Panc1 (cell line): ENCODE measurements around the gene DCTN2. TPM values are rescaled to one million over a fixed set of nuclear protein-coding genes. Genes with fewer than 3 reads are reported as not detected.
A peak's percentile ranks its signal among the peaks of the same experiment; 100 is the strongest.

ENCODE experiments used
- ATAC-seq: fragments of 200-7000 bp; cut with Tn5 transposase; 2 replicates; pipeline ENCODE4 v1.9.1; 2020; ENCODE audit warnings: mild to moderate bottlenecking, moderate library complexity
- BruUV-seq: library from RNA; stranded (reverse); fragments of 400-500 nt; replicated peaks from 2 replicates; lab custom pipeline; 2021; lab: Mats Ljungman, UMichigan
- CTCF ChIA-PET: fragments of 300-600 bp; sonication (Branson Sonifier 250); formaldehyde crosslinking; loops from one replicate; lab custom pipeline; 2022; ENCODE audit warnings: antibody characterized with exemption; lab: Charles Lee
- POLR2A ChIA-PET: fragments of 300-600 bp; sonication (Branson Sonifier 250); formaldehyde crosslinking; loops from one replicate; lab custom pipeline; 2022; ENCODE audit warnings: antibody characterized with exemption; lab: Charles Lee
- DNase-seq: peaks from one replicate; pipeline ENCODE4 v3.0.0-alpha.2; 2010; ENCODE audit warnings: low read depth, low spot score
- H3K27ac ChIP-seq: 2 replicates; pipeline ENCODE4 v1.5.1; 2011; ENCODE audit warnings: mild to moderate bottlenecking, low read length, inconsistent platforms
- H3K27me3 ChIP-seq: fragments of 200-500 bp; sonication (Bioruptor generic); 2 replicates; pipeline ENCODE4 v1.6.0; 2014; ENCODE audit warnings: low read length, inconsistent platforms; ENCODE audit not compliant: control insufficient read depth, insufficient read depth
- H3K36me3 ChIP-seq: fragments of 200-500 bp; sonication (Bioruptor generic); 2 replicates; pipeline ENCODE4 v1.5.1; 2014; ENCODE audit warnings: inconsistent platforms, mild to moderate bottlenecking, low read length, moderate library complexity; ENCODE audit not compliant: control insufficient read depth, insufficient read depth
- H3K4me1 ChIP-seq: 2 replicates; pipeline ENCODE4 v1.5.1; 2011; ENCODE audit warnings: inconsistent platforms, mild to moderate bottlenecking, low read length, moderate library complexity; ENCODE audit not compliant: control insufficient read depth, insufficient read depth
- H3K4me3 ChIP-seq, 2 experiments: 2 replicates each; pipeline ENCODE4 v1.5.1; 2011 to 2012; ENCODE audit warnings: low read depth in 2 of 2, low read length in 2 of 2, mild to moderate bottlenecking in 2 of 2, inconsistent platforms in 1 of 2, moderate library complexity in 1 of 2
- H3K9me3 ChIP-seq: fragments of 200-500 bp; sonication (Bioruptor generic); 2 replicates; pipeline ENCODE4 v1.5.1; 2014; ENCODE audit warnings: low read depth, mild to moderate bottlenecking, inconsistent platforms, low read length, moderate library complexity; ENCODE audit not compliant: control insufficient read depth, insufficient read depth
- CTCF ChIP-seq: fragments of 450-650 bp; IDR thresholded peaks from 2 replicates; pipeline ENCODE4 v1.5.1; 2017; ENCODE audit warnings: mild to moderate bottlenecking
- POLR2AphosphoS5 ChIP-seq: IDR thresholded peaks from 2 replicates; pipeline ENCODE4 v1.6.1; 2012; ENCODE audit warnings: mild to moderate bottlenecking, low read depth, low read length, moderate library complexity
- REST ChIP-seq, 2 experiments: IDR thresholded peaks; 2 replicates each; pipeline ENCODE4 v1.6.1; 2011 to 2012; ENCODE audit warnings: low read depth in 2 of 2, control low read depth in 1 of 2, low read length in 1 of 2, mild to moderate bottlenecking in 1 of 2, moderate library complexity in 1 of 2; ENCODE audit not compliant: insufficient read depth in 1 of 2
- SIN3A ChIP-seq: IDR thresholded peaks from 2 replicates; pipeline ENCODE4 v1.6.1; 2012; ENCODE audit warnings: low read depth, mild to moderate bottlenecking, low read length, moderate library complexity, borderline replicate concordance; ENCODE audit not compliant: insufficient read depth
- TCF7L2 ChIP-seq: IDR thresholded peaks from 2 replicates; pipeline ENCODE4 v1.6.1; 2011; ENCODE audit warnings: mild to moderate bottlenecking, low read depth, low read length, inconsistent platforms
- in situ Hi-C: cut with HindIII; loops from 2 replicates; pipeline ENCODE4 v1.10.0; 2016; ENCODE audit warnings: low sequenced_read_pairs, low pct_unique_long_range_greater_than_20kb
- intact Hi-C: fragments of 100-400 bp; cut with micrococcal nuclease; formaldehyde crosslinking; loops from one replicate; pipeline ENCODE4 v1.10.0; 2022; ENCODE audit not compliant: unreplicated experiment
- total RNA-seq: library from RNA; stranded (reverse); gene quantifications from one replicate; pipeline ENCODE4 v1.2.1, GENCODE V29; 2021; ENCODE audit not compliant: unreplicated experiment

The DCTN2 gene
- total RNA-seq, 1 experiment from 2014 or later: 97.6 TPM

- no peak for ATAC-seq
- no peaks in the 10 kb centered on the region for H3K9me3 ChIP-seq
- in situ Hi-C loops: no loop called here
- no peaks in the 10 kb centered on the region for H3K4me1 ChIP-seq
- CTCF ChIA-PET: interaction anchor here (0.6 to 1.7 kb wide), 8 partner anchors 8 to 220 kb away, joined by 3 to 9 read pairs (median 4); partner anchors contain the start of gene ARHGEF25
- no peaks in the 10 kb centered on the region for H3K27me3 ChIP-seq
- no TSS peak for BruUV-seq
- H3K4me3 ChIP-seq: no peak overlapping the region
- no peaks in the 10 kb centered on the region for H3K36me3 ChIP-seq
- DNase-seq: no peak
- H3K27ac ChIP-seq: no peak overlapping the region
- TF ChIP-seq TCF7L2 (no peak), POLR2AphosphoS5 (no peak), SIN3A (no peak), CTCF (no peak), REST (IDR thresholded peaks at IDR 0.05; ENCODE audit: insufficient read depth in 1 of 2, low read depth in 2 of 2, low read length in 1 of 2) (no peak)
- intact Hi-C loops: loop anchor here (5.0 kb wide), 1 partner anchor 153 kb away; the partner anchor contains the start of gene AGAP2
- POLR2A ChIA-PET: no interaction called here
Measured at GRCh38 chr12:57584050-57584449, 37.1 kb upstream of the DCTN2 start.

GRCh38 chr12:57583008-57583831, 36.2 kb upstream of the DCTN2 start:
- ChIA-PET CTCF (interaction anchor here (0.6 to 1.7 kb wide), 16 partner anchors 8 to 948 kb away, joined by 3 to 9 read pairs (median 4); partner anchors contain the start of genes ARHGEF25, B4GALNT1 and TSPAN31), POLR2A (interaction anchor here (0.7 kb wide), 1 partner anchor 26 kb away, joined by 4 read pairs; no protein-coding TSS in a partner anchor)
- TF ChIP-seq TCF7L2 (no peak), CTCF (peak; percentile 95), SIN3A (no peak)
- ATAC-seq: peak; percentile 97
- Histone ChIP-seq H3K27me3 (no peaks in the 10 kb centered on the region), H3K36me3 (no peaks in the 10 kb centered on the region), H3K4me3 (no peak overlapping the region), H3K4me1 (no peaks in the 10 kb centered on the region), H3K9me3 (no peaks in the 10 kb centered on the region), H3K27ac (no peak overlapping the region)
- in situ Hi-C loops (no loop called here), intact Hi-C loops (loop anchor here (1.0 to 5.0 kb wide), 2 partner anchors 38 to 154 kb away; partner anchors contain the start of gene AGAP2)
- DNase-seq: peak; percentile 53
- no TSS peak for BruUV-seq
